SK-N-MC (cell line): Measurements from ENCODE around the gene BICD2.

Experiments used
- EZH2 ChIP-seq: fragments of 200-600 bp; sonication (generic); IDR thresholded peaks from one replicate; pipeline ENCODE4 v1.6.1; 2017; ENCODE audit warnings: antibody characterized with exemption
- POLR2AphosphoS5 ChIP-seq: IDR thresholded peaks from 2 replicates; pipeline ENCODE4 v1.6.1; 2012; ENCODE audit warnings: mild to moderate bottlenecking, low read depth, low read length, borderline replicate concordance

DNA sequence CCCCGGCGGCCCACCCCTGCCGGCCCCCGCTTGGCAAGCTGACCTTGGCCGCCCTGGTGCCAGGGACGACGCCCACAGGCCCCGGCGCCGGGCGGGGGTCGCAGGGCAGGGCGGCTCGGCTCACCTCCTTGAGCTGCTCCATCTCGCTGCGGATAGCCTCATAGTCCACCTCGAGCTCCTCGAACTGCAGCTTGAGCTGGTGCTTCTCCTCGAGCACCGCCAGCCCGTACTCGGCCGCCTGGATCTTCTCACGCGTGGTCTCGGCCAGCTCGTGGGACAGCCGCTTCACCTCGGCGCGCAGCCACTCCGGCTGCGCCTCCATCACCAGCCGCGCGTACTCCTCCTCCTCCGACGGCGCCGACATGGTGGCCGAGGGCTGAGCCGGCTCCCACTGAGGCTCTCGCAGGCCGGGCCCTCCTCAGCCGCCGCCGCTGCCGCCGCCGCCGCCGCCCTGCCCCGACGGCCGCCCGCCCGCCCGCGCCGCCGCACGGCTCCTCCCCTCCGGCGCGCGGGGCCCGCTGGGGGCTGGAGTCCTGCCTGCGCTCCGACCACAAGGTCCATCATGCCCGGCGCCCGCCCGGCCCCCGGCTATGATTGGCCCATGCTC, at the start of gene BICD2:
- TF ChIP-seq POLR2AphosphoS5 (no peak), EZH2 (no peak)
